ENCODE measurements around the gene MED12L. TPM values are rescaled to one million over a fixed set of nuclear protein-coding genes. Genes with fewer than 3 reads are reported as not detected.

MED12L gene
- total RNA-seq, 6 donors from 2014 or later, result 0.27 to 1.5 (median 0.31) TPM; not detected in 2

DNA sequence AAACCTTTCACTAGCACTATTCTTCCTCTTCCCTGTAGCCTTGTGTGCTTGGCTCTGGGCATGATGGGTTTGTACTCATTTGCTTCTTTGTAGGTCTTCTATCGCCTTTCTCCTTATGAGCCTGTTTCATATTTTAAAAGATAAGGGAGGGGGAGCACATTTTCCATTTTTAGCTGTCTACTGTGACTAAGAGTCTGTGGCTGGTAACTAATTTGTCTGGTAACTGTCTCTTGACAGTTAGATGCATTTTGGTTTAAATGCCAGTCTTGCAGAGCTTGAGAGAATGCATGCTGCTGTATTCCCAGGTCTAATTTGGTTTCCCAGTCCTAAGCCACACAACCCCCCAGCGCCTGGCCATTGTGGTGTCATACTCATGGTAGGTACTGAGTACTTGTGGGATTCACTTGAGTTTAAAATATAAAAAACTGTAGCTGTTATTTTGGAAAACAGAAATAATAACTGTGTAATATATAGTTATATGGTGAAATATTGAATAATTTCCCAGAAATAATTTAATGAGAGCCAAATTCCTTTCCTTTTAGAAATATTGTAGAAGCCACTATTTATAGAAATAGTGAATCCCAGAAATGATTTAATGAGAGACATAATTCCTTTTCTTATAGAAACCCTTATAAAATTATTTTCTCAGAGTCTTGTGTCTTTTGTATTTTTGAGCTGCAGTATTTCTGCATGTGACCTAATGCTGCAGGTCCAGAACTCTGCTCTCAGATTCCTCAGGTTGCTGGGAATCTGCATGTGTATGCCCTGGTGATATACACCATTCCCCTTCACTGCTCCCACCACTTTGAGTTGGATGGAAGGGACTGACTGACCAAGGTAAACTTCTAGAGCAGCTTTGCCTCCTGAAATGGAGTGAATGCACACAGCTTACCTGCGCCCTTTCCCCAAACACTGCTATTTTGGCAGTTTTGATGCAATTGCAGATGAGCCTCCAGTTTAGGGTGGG is 131.5 kb downstream of the MED12L start:
- TF ChIP-seq, protein P1, sequence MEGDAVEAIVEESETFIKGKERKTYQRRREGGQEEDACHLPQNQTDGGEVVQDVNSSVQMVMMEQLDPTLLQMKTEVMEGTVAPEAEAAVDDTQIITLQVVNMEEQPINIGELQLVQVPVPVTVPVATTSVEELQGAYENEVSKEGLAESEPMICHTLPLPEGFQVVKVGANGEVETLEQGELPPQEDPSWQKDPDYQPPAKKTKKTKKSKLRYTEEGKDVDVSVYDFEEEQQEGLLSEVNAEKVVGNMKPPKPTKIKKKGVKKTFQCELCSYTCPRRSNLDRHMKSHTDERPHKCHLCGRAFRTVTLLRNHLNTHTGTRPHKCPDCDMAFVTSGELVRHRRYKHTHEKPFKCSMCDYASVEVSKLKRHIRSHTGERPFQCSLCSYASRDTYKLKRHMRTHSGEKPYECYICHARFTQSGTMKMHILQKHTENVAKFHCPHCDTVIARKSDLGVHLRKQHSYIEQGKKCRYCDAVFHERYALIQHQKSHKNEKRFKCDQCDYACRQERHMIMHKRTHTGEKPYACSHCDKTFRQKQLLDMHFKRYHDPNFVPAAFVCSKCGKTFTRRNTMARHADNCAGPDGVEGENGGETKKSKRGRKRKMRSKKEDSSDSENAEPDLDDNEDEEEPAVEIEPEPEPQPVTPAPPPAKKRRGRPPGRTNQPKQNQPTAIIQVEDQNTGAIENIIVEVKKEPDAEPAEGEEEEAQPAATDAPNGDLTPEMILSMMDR (IDR thresholded peaks at IDR 0.05), result no peak
- TF ChIP-seq EP300 (IDR thresholded peaks at IDR 0.05) (no peak), POLR2AphosphoS5 (IDR thresholded peaks at IDR 0.05) (no peak), POLR2A (IDR thresholded peaks at IDR 0.05) (no peak)
- Histone ChIP-seq H3K36me3 (no peaks in the 10 kb centered on the region), H3K4me1 (peaks cover 0 to 3% (median 0%) of the 10 kb centered on the region in 4 donors), H3K27me3 (no peaks in the 10 kb centered on the region), H3K4me3 (no peak overlapping the region), H3K9me3 (no peaks in the 10 kb centered on the region), H3K27ac (no peak overlapping the region)
- 91 to 95% methylated on average over 3 of the region's 3 CpGs for WGBS, 2 donors
- no peak for DNase-seq
- ATAC-seq (ENCODE audit: low FRiP score in 2 of 2), result no peak

DNA sequence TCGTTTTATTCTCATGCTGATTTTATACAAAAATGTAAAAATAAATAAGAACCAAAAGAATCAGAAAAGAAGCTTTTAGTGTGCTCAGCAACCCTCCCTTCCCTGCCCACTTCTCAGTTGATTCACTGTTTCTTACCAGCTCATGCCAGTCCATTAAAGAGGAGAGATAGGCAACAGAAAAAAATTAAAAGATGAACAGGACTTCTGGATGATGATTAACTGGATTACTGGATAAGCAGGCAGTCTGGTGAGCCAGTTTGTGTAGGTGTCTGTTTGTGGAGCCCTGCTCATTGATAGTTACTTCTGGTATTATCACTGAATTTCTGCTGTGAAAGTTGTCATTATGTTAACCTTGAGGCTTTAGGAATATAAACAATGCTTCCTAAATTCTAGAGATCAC is 132.7 kb downstream of the MED12L start:
- Histone ChIP-seq H3K36me3 (no peaks in the 10 kb centered on the region), H3K9me3 (no peaks in the 10 kb centered on the region), H3K27me3 (no peaks in the 10 kb centered on the region), H3K4me3 (no peak overlapping the region), H3K4me1 (peaks cover 0 to 3% (median 0%) of the 10 kb centered on the region in 4 donors), H3K27ac (no peak overlapping the region)
- DNase-seq (no peak), ATAC-seq (ENCODE audit: low FRiP score in 2 of 2) (no peak)
- 52 to 69% methylated on average over 1 of the region's 1 CpG for WGBS, 2 donors
- TF ChIP-seq POLR2AphosphoS5 (IDR thresholded peaks at IDR 0.05) (no peak), EP300 (IDR thresholded peaks at IDR 0.05) (no peak)

DNA sequence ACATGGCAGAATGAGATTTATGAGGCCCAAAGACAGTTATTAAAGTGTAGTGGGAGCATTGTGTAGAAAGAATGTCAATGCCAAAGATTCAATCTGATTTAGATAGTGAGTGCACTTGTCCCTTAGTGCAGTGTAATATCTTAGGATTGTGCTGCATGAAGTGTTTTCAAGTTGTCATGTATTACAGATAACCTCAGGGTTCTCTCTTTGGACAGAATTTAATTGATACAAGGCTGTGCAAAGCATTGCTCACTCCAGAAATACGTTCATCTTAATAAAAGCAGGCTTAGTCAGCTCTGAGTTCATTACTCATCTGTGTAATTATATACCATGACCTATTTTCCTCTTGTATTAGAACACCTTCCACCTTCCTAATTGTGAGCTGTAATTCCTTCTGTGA is 133.6 kb downstream of the MED12L start:
- TF ChIP-seq EP300 (IDR thresholded peaks at IDR 0.05) (no peak), POLR2A (IDR thresholded peaks at IDR 0.05) (no peak)
- no peak for DNase-seq
- no peaks in the 10 kb centered on the region for H3K27me3 ChIP-seq
- no peak for ATAC-seq (ENCODE audit: low FRiP score in 2 of 2)
- H3K36me3 ChIP-seq, result no peaks in the 10 kb centered on the region
- peaks cover 0 to 3% (median 0%) of the 10 kb centered on the region in 4 donors for H3K4me1 ChIP-seq
- no peak overlapping the region for H3K4me3 ChIP-seq
- no peaks in the 10 kb centered on the region for H3K9me3 ChIP-seq
- no peak overlapping the region for H3K27ac ChIP-seq
- WGBS, 2 donors, result 30 to 53% methylated on average over 1 of the region's 1 CpG

DNA sequence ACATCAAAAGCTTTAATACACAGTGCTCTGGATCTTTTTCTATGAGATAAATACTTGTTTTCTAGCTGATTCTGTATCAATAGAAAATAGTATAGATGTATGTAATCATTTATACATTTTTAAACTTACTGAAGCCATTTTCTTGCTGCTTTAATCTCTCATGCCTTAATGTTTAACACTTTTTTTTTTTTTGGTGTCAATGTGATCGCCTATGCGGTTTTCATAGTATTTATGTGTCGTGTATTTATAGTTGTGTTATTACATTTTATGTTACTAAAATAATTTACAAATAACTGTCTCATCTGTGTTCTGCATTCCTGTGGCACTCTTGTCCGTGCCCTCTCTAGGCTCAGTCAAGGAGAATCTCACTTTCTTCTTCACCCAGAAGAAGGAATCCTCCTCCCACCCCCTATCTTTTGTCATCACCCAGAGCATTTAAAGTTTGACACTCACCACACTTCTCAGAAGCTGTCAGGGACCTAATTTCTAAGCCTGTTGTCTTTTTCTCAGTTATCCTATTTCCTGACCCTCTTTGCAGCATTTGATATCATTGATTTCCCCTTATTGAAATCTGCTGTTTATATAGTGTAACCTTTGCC is 138.9 kb downstream of the MED12L start:
- 86 to 87% methylated on average over 4 of the region's 4 CpGs for WGBS, 2 donors
- Histone ChIP-seq H3K4me3 (no peak overlapping the region), H3K4me1 (peaks cover 4 to 10% (median 9%) of the 10 kb centered on the region in 4 donors), H3K9me3 (no peaks in the 10 kb centered on the region), H3K27me3 (no peaks in the 10 kb centered on the region), H3K27ac (no peak overlapping the region), H3K36me3 (no peaks in the 10 kb centered on the region)
- no peak for DNase-seq
- ATAC-seq (ENCODE audit: low FRiP score in 2 of 2), result no peak
- TF ChIP-seq POLR2AphosphoS5 (IDR thresholded peaks at IDR 0.05), result no peak
- TF ChIP-seq, protein P1 (IDR thresholded peaks at IDR 0.05), result no peak
- TF ChIP-seq POLR2A (IDR thresholded peaks at IDR 0.05), result no peak
- no peak for TF ChIP-seq EP300 (IDR thresholded peaks at IDR 0.05)

DNA sequence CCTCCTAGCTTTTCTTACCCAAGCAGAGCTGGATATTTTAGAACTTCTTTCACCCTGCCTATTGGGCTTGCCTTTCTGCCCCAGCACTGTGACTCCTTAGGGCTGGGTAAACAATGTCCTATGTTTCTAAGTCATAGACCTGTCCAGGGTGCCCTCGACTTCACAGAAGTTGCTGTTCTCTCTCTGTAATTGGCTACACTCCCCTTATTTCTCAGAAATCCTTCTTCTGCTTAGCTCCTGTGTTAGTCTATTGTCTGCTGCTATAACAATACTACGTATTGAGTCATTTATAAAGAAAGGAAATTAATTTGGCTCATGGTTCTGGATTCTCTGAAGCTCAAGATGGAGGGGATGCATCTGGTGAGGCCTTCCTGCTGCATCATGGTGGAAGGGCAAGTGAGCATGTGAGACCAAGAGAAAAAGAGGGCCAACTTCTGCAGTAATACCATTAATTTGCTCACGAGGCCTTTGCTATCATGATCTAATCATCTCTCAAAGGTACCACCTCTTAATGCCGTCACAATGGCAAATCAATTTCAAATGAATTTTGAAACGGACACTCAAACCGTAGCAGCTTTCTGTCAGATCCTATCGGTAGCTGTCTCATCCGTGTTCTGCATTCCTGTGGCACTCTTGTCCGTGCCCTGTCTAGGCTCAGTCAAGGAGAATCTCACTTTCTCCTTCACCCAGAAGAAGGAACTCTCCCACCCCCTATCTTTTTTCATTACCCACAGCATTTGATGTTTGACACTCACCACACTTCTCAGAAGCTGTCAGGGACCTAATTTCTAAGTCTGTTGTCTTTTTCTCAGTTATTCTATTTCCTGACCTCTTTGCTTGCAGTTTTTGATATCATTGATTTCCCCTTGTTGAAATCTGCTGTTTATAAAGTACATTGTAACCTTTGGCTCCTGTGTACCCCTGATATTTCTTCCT is 139.8 kb downstream of the MED12L start:
- Histone ChIP-seq H3K4me1 (peaks cover 4 to 10% (median 9%) of the 10 kb centered on the region in 4 donors), H3K4me3 (no peak overlapping the region), H3K36me3 (no peaks in the 10 kb centered on the region), H3K27me3 (no peaks in the 10 kb centered on the region), H3K27ac (no peak overlapping the region), H3K9me3 (no peaks in the 10 kb centered on the region)
- 67 to 72% methylated on average over 9 of the region's 9 CpGs for WGBS, 2 donors
- no peak for ATAC-seq (ENCODE audit: low FRiP score in 2 of 2)
- DNase-seq, result no peak
- no peak for TF ChIP-seq POLR2AphosphoS5 (IDR thresholded peaks at IDR 0.05)
- TF ChIP-seq, protein P1 (IDR thresholded peaks at IDR 0.05), result no peak
- TF ChIP-seq EP300 (IDR thresholded peaks at IDR 0.05), result no peak
- no peak for TF ChIP-seq POLR2A (IDR thresholded peaks at IDR 0.05)

All from upper lobe of left lung (tissue), 6 donors.